Glomerular visceral epithelial cell (primary cell): ENCODE measurements around the gene TCF7L1.

Experiments
- DNase-seq: peaks from one replicate; pipeline ENCODE4 v3.0.0-alpha.2; 2016; ENCODE audit errors: extremely low spot score

The TCF7L1 gene

GRCh38 chr2:85255456-85255812 lies 122.2 kb downstream of the TCF7L1 start:
- DNase-seq, result no peak

GRCh38 chr2:85255813-85256594 lies 122.8 kb downstream of the TCF7L1 start:
- DNase-seq, result no peak

GRCh38 chr2:85257359-85257969 lies 124.3 kb downstream of the TCF7L1 start:
- DNase-seq, result no peak

DNA sequence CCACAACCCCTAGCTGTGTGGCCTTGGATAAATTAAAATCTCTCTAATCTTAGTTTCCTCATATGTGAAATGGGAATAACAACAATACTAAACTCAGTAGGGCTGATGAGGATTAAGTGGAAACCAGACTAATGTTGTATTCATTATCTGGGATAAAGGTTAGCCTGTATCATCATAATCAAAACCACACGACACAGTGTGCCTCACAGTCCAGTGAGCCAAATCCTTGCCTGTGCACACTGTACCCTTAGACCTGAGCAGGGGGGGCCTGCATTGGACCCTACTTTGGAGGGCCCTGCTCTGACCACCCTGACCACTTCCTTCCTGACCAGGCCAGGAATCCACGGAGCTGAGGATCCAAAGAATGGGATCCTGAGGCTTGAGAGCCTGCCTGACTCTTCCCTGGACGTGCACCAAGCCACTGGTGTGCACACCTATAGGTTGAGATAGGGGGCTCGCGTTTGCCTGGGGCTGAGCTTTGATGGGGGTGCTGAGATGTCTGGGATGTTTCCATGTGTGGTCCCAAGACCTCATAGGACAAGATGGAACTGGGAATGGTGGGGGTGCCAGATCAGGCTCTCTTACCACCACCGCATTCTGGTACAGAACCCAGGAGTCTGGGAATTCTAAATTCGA lies 124.9 kb downstream of the TCF7L1 start:
- peak; percentile 7 for DNase-seq

GRCh38 chr2:85259101-85259590 lies 126.0 kb downstream of the TCF7L1 start:
- no peak for DNase-seq

DNA sequence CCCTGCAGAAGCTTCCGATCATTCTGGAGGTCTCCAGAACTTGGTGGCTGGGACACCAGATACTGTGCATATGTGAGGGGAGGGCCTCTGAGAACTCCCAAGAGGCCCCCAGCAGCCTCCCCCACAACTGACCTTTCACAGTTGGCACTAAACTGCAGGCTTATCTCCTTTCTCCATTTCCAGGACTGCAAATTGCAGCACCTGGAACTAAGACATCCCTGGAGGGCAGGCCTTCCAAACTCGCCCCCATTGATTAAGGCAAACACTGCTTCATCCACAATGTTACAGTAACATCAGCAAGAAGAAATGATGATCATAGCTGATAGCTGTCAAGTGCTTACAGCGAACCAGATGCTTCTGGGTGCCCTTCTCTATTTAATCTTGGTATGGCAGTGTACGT lies 126.7 kb downstream of the TCF7L1 start:
- no peak for DNase-seq

- no peak for DNase-seq
Observed at GRCh38 chr2:85263591-85263990, 130.4 kb downstream of the TCF7L1 start.

DNA sequence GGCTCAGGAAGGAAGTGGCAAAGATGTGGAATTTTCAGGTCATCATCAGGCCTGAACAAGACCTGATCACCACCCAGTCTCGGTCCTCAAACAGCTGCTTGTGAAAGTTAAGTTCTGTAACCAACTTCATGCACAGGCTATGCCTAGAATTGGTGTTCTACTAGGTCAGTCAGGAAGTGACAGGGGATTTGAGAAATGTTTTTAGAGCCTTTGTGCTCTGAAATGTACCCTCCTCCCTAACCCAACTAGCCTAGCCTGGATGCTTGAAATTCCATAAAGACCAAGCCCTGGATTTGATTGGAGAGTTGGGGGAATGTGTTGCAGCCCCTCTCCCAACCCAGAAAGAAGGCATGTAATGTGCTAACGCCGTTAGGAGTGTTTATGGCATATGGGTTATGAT lies 131.3 kb downstream of the TCF7L1 start:
- DNase-seq, result no peak

- no peak for DNase-seq
Observed at GRCh38 chr2:85265304-85265703, 132.1 kb downstream of the TCF7L1 start.

DNA sequence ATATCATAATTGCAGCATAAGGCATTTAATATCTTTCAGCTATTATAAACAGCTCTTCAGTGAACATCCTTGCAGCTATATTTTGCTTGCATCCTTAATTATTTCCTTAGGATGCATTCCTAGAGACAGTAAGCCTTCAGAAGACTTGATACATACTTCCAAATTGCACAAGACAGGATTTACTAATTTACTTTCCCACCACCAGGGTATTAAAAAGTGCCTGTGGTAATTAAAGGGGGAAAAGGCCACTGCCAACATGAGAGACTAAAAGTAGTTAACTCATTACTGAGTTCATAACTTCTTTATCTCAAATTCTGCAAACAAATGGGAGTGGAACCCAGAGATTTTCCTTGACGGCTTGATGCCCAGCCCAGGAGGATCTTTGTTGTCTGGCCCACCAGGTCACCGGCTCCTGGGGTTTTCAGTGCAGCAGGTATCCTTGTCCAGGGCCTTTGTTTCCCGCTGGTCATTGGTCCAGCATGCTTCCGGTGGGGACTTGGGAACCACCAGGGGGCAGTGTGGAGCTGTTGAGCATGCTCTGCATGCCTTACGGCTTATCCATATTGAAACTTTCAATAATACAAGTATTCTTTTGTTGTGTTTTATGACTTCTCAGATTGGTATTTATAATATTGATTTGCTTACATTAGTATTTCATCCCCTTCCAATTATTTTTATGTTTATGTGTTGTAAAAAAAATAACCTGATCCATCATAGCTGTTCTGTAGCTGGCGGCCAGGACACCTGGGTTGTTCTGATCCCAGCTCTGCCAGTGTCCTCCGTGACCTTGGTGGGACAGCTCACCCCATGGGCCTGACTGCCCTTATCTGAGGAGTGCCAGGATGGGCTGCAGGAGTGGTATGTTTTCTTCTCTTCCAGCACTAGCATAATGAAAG lies 133.2 kb downstream of the TCF7L1 start:
- DNase-seq, result peak; percentile 44

DNA sequence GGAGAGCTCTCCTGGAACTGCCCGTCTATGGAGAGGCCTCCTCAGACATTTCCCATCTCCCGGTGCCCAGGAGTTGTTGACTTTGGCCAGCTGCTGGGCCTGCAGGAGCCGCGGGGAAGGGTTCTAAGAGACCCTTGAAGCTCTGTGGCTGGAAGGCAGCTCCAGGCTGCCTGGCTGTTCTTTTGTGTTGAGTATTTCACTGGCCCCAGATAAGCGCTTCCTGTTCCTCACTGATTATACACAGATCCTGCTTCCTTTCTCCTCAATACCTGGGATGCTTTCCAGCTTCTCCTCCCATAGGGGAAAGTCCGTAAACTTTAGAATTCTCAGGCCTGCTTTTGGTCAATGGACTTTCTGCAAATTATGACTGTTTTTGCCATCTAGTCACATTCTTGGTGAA lies 136.8 kb downstream of the TCF7L1 start:
- DNase-seq, result no peak

DNA sequence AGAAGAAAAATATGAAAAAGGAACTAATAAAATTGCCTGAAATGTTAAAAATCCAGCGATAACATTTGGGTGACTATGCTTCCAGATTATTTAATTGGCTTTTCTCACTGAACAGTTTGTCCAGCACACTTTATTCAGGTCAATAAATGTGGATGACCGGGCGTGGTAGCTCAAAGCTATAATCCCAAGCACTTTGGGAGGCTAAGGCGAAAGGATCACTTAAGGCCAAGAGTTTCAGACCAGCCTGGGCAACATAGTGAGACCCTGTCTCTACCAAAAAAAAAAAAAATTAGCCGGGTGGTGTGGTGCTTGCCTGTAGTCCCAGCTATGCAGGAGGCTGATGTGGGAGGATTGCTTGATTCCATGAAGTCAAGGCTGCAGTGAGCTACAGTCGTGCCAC lies 139.2 kb downstream of the TCF7L1 start:
- no peak for DNase-seq

DNA sequence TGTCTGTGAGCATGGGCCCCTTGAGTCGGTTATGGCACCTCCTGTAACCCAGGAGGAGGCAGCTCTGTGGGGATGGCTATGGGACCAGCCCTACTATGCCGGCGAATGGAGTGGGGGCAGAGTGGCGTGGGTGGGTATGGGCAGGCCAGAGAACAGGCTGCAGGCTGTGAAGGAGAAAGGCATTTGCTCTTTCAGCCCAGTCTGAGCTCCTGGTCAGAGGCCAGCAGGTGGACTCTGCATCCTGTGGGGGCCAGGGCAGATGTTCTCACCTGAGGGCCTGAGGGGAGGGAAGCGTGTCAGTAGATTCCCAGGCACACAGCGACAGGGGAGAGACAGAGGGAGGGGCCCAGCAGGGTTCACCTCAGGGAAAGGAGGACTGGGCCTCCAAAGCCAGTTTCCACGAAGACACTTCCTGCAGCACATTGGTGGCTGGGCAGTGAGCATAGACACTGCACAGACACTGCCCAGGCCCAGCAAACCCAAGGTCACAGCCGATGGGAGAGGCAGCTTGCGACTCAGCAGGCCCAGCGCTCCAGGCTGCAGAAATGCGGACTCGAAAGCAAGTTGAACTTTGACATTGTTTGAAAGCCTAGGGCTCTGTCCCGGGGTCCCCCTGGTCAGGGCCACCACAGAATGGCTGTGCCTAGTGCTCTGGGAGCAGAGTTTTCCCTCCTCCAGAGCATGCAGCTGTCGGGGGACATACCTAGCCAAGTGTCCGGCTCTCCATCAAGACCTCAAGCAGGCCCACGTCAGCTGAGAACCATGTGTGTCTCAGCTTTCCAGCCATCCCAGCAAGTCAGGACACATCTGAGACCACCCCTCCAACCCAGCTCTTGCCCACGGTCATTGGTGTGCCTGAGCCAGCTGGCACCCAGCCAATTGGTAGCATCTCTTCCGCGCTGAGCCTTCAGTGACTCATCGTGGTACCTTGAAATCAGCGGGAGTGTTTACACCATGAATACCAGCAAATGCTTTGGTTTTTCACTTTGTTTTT lies 140.8 kb downstream of the TCF7L1 start:
- peak; percentile 28 for DNase-seq

DNA sequence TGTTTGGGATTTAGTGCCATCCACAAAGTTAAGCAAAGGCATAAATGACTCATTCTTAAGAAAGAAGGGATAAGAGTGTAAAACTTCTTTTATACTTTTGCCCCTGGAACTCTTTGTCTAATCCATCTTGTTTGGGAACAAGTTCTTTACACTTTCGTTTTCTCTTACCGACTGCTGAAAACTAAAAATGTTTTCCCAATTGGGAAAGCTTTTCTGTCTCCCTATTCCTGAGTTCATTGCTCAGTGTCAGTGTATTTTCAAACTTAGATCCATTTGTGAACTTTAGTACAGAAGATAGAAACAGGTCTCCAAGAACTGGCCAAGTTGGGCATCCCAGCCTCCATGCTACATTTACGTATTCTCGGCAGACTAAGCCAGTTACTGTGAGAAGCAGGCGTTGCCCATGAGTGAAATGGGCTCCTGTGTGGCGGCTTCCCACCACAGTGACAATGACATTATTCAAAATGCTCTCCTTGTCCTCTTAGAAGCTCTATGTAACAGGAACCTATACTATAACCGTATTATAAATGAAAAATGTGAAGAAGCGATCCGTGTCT lies 142.9 kb downstream of the TCF7L1 start:
- DNase-seq, result no peak

GRCh38 chr2:85276571-85277118 lies 143.5 kb downstream of the TCF7L1 start:
- DNase-seq, result no peak

DNA sequence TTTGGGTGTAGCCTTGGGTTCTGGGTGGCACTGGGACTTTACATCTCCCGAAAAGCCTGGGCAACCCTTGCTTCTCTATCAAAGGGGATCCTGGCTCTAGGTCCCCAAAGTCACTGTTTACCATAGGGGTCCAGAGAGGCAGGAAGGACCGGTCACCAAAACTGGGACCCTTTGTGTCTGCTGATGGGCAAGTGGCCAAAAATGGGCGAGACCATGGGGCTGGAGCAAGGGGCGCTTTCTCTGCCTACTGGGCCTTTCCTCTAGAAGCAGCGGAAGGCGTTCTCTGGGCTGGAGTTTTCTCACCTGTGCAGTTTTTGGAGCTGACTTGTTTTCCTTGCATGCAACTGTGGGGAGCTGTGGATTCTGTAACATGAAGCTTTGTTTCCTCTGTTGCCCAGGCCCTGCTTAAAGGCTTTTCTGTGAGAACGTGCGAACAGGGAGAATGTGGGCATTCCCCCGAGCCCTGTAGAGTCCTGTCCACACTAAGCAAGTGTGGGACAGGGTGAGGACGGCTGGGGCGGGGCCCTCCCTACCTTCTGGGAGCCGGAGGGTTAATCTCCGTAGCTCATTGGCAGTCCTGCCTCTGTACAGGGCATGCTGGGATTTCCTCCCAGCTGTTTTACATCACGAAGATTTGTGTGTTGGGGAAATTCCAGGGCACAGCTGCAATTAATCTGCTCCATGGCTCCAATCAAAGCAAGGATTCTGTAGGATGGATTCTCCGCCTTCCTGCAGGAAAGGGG lies 144.4 kb downstream of the TCF7L1 start:
- DNase-seq, result no peak

GRCh38 chr2:85278361-85278760 lies 145.2 kb downstream of the TCF7L1 start:
- no peak for DNase-seq

DNA sequence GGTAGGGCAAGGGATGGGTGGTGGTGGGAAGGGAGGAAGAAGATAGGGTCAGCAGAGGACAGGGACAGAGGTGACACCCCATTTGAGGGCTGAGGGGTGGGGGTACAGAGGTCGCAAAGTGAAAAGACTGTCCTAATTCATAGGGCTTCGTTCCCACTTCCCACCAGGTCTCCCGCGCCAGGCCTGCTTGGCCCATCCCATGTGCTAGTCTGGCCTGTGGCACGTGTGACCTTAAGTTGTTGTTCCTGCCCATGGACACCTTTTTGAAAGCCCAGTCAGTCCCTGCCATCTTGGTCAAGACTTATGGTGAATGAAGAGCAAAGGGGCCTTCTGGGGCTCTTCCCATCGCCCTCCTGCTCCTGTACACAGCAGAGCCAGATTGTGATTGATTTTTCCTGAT lies 148.4 kb downstream of the TCF7L1 start:
- no peak for DNase-seq

DNA sequence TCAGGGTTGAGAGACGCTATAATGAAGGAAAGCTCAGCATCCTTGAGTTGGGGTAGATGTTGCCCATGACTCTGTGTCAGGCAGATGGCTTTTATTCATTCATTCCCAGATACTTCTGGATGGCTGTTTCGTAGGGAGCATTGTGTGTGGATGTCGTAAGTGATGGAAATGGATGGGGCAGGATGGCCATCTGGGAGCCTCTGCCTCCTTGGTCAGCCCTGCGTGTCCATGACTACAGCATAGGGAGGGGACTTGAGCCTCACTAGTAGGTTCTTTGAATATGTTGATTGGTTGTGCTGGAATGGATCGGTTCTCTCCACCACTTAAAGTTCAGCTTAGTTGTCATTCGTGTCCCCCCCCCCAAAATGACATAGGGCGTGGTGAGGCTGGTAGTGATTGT lies 149.7 kb downstream of the TCF7L1 start:
- no peak for DNase-seq
